ENCODE results near the gene CPNE8.

The CPNE8 gene

GRCh38 chr12:38610808-38611350 is 294.5 kb downstream of the CPNE8 start:
- DNase-seq: no peak

GRCh38 chr12:38607295-38607694 is 298.1 kb downstream of the CPNE8 start:
- DNase-seq: no peak
